GM21619 (cell line): Measurements from ENCODE around the gene ZNRF4.

Experiments
- ATAC-seq: cut with Tn5 transposase; IDR thresholded peaks from one replicate; pipeline ENCODE4 v1.9.1; 2021; ENCODE audit not compliant: unreplicated experiment

The ZNRF4 gene

GRCh38 chr19:5440299-5440698 is 14.9 kb upstream of the ZNRF4 start:
- no peak for ATAC-seq

DNA sequence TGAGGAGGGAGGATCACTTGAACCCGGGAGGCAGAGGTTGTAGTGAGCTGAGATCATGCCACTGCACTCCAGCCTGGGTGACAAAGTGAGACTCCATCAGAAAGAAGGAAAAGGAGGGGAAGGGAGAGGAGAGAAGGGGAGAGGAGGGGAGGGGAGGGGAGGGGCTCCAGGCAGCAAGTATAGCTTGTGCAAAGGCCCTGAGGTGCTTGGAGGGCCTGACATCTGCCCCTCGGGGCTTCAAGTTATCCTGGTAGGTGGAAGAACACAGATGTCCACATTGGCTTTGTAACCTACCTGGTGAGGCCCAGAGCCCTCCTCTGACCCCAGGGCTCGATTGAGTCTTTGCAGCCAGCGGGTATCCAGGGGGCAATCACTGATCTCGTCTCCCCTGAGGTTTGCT is 11.5 kb upstream of the ZNRF4 start:
- no peak for ATAC-seq

DNA sequence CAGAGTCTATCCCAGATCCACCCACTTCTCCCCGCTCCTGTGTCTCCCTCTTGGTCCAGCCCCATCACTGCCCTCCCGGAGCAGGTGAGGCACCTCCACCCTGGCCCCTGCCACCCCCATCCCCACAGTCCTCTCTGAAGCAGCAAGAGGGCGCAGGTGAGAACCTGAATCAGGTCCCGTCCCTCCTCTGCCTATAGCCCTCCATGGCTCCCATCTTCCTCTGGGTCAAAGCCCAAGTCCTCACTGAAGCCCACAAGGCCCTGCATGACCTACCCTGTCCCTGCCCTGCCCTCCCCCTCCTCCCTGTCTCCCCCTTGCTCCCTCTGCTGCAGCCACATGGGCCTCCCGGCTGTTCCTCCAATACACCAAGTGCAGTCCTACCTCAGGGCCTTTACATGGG is 10.8 kb upstream of the ZNRF4 start:
- ATAC-seq, result no peak

DNA sequence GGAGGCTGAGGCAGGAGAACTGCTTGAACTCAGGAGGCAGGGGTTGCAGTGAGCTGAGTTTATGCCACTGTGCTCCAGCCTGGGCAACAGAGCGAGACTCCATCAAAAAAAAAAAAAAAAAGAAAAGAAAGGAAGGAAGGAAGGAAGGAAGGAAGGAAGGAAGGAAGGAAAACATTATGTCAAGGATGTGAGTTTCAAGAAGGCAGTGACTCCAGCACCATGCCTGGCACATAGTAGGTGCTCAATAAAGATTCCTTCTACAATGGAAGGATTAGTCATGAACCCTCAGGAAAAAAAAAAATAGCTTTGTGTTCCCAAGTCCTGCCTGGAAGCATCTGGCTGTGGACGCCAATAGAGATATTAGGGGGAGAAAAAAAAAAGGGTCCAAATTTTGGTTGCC is 10.1 kb upstream of the ZNRF4 start:
- ATAC-seq, result no peak

GRCh38 chr19:5445561-5446055 is 9.6 kb upstream of the ZNRF4 start:
- ATAC-seq, result no peak

GRCh38 chr19:5447700-5448311 is 7.4 kb upstream of the ZNRF4 start:
- no peak for ATAC-seq

DNA sequence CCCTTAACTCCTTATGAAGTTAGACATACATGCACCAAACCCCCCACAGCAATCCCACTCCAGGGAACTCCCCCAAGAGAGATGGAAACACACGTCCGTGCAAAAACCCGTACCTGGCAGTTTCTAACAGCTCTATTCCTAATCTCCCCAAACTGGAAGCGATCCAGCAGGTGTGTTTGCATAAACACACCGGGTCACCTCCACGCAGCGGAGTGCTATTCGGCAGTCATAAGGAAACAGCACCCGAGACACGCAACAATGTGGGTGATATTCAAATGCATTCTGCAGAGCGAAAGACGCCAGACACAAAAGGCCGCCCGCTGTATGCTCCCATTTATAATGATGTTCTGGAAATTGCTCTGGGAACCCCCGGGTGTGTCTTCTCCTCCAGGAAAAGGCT is 6.8 kb upstream of the ZNRF4 start:
- no peak for ATAC-seq

DNA sequence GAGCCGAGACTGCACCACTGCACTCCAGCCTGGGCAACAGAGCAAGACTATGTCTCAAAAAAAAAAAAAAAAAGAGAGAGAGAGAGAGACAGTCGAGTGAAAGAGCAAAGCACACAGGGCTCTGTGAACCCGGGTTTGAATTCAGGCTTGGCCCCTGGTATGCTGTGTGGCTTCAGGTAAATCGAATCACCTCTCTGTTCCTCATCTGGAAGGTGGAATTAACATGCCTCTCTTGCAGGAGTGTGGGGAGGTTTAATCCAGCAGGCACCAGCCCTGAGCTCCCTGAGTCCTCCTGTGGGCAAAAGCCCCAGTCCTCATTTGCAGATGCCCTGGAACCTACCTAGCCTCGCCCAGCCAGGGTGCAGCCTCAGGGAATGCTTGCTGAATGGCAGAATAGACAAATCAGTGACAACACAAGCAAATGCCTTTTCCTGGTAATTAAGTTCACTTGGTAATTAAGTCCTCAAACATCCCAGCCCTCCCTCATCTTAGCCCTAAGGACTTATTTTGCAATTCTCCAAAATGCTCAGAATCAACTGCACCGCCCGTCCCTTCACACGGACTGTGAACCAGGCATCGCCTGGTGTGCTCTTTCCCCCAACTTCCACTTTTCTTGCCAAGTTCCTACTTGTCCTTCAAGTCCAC is 4.6 kb upstream of the ZNRF4 start:
- no peak for ATAC-seq

DNA sequence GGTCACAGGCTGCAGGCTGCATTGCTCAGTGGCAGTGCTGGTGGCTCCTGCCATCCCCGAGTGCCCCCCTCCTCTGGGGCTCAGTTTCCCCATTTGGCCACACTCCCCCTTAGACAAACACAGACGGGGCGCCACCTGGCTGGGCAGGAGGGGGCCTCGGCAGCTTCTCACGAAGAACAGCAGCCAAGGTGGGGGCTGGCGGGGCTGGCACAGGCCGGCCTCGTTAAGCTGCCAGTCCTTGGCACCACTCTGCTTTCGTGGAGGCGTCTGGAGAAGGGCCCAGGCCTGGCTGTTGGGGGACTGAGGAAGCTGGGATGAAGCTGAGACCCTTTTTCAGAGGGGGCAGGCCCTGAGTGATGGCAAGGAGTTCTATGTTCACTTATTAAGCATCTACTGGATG is 3.7 kb upstream of the ZNRF4 start:
- no peak for ATAC-seq

- no peak for ATAC-seq
Observed at GRCh38 chr19:5452594-5453565, 2.3 kb upstream of the ZNRF4 start.

DNA sequence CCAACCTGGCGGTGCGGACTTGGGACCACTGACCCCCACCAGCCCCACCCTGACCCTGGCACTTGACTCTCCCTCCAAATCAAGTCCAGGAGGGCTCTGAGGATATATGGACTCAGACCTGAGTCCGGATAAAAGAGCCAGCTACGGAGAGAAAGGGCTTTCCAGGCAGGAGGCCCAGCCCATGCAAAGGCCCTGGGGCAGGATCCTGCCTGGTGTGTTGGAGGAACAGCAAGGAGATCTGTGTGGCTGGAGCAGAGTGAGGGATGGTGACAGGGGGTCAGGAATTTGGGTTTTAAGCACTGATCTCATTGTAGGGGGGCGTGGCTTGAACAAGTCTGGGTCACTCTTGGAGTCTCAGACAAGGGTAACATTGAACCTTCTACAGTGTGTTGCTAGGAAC is 474 bp upstream of the ZNRF4 start:
- no peak for ATAC-seq

DNA sequence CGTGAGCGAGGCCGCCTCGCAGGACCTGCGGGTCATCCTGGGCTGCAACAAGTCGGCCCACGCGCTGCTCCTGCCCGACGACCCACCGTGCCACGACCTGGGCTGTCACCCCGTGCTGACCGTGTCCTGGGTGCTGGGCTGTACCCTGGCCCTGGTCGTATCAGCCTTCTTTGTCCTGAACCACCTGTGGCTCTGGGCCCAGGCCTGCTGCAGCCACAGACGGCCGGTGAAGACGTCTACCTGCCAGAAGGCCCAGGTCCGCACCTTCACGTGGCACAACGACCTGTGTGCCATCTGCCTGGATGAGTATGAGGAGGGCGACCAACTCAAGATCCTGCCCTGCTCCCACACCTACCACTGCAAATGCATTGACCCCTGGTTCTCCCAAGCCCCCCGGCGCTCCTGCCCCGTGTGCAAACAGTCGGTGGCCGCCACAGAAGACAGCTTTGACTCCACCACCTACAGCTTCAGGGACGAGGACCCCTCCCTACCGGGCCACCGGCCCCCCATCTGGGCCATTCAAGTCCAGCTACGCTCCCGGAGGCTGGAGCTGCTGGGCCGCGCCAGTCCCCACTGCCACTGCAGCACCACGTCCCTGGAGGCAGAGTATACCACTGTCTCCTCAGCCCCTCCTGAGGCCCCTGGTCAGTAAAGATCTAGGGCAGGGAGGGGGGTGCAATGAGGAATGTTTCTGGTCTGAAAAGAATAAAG is 1.1 kb downstream of the ZNRF4 start:
- ATAC-seq, result no peak

DNA sequence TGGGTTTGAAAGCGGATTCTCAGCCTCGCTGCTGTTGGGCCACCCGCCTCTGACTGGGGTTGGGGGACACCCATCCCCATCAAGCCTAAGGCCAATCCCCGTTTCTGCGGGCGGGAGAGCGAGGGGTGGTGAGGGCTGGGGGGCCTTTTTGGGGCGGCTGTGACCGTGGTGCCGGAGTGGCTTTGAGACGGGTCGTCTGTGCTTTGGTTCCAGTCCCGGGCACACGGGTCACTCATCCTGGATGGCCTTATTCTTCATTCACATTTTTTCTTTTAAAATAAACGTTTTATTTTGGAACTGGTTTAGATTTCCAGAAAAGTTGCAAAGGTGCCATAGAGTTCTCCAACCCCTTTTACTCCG is 1.6 kb downstream of the ZNRF4 start:
- no peak for ATAC-seq

DNA sequence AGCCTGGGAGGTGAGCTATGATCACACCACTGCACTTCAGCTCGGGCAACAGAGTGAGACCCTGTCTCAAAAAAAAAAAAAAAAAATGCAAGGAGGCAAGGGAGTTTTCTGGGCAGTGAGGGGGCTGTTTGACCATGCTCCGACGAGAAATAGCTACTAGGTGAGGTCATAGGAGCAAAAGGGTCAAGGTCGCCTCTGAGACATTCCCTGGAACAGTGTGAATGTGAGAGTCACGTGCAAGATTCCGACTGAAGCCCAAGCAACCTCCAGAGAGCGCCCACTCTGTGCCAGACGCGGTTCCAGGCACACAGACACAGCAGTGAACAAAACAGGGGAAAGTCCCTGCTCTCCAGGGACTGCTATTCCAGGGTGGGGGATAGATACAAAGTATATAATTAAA is 2.5 kb downstream of the ZNRF4 start:
- no peak for ATAC-seq

- no peak for ATAC-seq
Observed at GRCh38 chr19:5458420-5458819, 3.2 kb downstream of the ZNRF4 start.

- ATAC-seq, result no peak
Observed at GRCh38 chr19:5459360-5459759, 4.1 kb downstream of the ZNRF4 start.

- no peak for ATAC-seq
Observed at GRCh38 chr19:5460748-5461147, 5.5 kb downstream of the ZNRF4 start.

DNA sequence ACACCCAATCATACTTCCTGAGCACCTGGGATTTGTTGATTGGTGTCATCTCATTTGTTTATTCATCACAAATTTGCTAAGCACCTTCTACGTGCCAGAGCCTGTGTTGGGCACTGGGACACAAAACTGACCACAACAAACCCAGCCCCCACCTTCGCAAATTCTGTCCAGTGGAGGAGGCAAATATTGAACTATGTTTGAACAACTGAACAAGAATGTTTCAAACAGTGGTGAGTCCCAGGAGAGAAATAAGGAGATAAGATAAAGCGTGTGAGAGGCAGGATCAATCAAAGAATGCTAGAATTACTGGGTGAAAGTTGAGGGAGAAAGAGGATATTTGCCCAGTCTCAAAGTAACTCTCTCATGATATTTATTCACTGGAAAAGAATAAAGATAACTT is 8.7 kb downstream of the ZNRF4 start:
- no peak for ATAC-seq

DNA sequence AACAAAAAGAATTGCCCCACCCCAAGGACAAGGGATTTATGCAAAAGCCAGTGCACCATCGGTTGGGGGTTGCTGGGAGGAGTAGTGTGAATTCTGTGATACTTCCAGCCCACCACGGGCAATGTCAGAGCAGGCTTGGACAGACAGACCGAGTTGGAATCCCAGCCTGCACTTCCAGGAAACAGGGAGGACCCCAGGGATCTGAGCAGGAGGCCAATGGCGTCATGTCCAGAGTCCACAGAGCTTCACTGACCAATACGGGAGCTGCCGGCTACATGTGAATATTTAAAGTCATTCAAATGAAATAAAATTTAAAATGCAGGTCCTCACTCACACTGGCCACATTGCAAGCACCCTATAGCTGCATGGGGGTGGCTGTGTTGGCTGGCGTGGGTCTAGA is 10.9 kb downstream of the ZNRF4 start:
- ATAC-seq, result no peak

DNA sequence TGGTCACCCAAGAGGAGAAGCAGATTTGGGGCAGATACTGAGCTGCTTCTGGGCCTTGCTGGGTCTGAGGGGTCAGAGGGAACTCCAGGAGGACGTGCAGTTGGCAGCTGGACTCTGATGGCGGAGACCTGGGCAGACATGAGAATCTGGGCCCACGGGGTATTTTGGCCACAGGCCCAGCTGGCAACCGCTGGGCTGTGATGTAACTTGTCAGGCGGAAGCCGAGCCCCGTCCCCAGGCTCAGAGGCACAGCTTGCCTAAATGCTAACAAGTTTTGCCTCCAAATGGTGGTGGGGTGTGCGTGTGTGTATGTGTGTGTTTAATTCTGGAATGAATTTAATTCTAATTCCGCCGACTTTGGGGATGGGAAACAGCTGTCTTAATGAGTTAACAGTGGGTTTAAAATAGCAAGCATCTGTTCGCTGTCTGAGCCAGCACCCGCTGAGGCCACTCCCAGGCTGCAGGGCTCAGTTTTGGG is 11.6 kb downstream of the ZNRF4 start:
- ATAC-seq, result no peak

GRCh38 chr19:5470264-5470671 is 15.1 kb downstream of the ZNRF4 start:
- ATAC-seq, result no peak
